Neural progenitor cell (in vitro differentiated cells): ENCODE results near the gene PHF2. TPM values are rescaled to one million over a fixed set of nuclear protein-coding genes. Genes with fewer than 3 reads are reported as not detected.

ENCODE experiments used
- DNase-seq: peaks from one replicate; pipeline ENCODE4 v3.0.0-alpha.2; 2016; ENCODE audit warnings: low spot score
- H2AFZ ChIP-seq: fragments of 200-600 bp; sonication (generic); replicated peaks from 2 replicates; pipeline ENCODE4 v1.6.1; 2016; ENCODE audit warnings: antibody characterized with exemption
- H3F3A ChIP-seq: fragments of 200-600 bp; sonication (generic); 2 replicates; pipeline ENCODE4 v1.6.1; 2016; ENCODE audit warnings: antibody characterized with exemption, low read depth
- H3K27ac ChIP-seq: fragments of 200-600 bp; sonication (generic); 2 replicates; pipeline ENCODE4 v1.5.1; 2016; ENCODE audit warnings: mild to moderate bottlenecking
- H3K27me3 ChIP-seq: fragments of 200-600 bp; sonication (generic); 2 replicates; pipeline ENCODE4 v1.6.1; 2016; ENCODE audit warnings: mild to moderate bottlenecking, moderate library complexity
- H3K36me3 ChIP-seq: fragments of 200-600 bp; sonication (generic); 2 replicates; pipeline ENCODE4 v1.5.1; 2016
- H3K4me1 ChIP-seq: fragments of 200-600 bp; sonication (generic); 2 replicates; pipeline ENCODE4 v1.6.1; 2016; ENCODE audit warnings: mixed run types
- H3K4me2 ChIP-seq: fragments of 200-600 bp; sonication (generic); 2 replicates; pipeline ENCODE4 v1.6.1; 2016
- H3K4me3 ChIP-seq: fragments of 200-600 bp; sonication (generic); 2 replicates; pipeline ENCODE4 v1.5.1; 2016
- H3K79me2 ChIP-seq: fragments of 200-600 bp; sonication (generic); 2 replicates; pipeline ENCODE4 v1.6.1; 2016; ENCODE audit warnings: low read depth
- H3K9ac ChIP-seq: fragments of 200-600 bp; sonication (generic); 2 replicates; pipeline ENCODE4 v1.6.1; 2016
- H3K9me3 ChIP-seq: fragments of 200-600 bp; sonication (generic); 2 replicates; pipeline ENCODE4 v1.5.1; 2016; ENCODE audit warnings: low read depth
- H4K20me1 ChIP-seq: fragments of 200-600 bp; sonication (generic); 2 replicates; pipeline ENCODE4 v1.6.1; 2016; ENCODE audit warnings: low read depth
- H3K27ac Mint-ChIP-seq: 3 replicates; pipeline ENCODE4 v1.8.0; 2021; ENCODE audit warnings: mixed read lengths
- H3K27me3 Mint-ChIP-seq: 2 replicates; pipeline ENCODE4 v1.8.0; 2022; ENCODE audit warnings: low read depth, mild to moderate bottlenecking, inconsistent platforms, moderate library complexity, mixed read lengths; ENCODE audit not compliant: insufficient read depth
- H3K36me3 Mint-ChIP-seq: 3 replicates; pipeline ENCODE4 v1.8.0; 2021; ENCODE audit warnings: mixed read lengths
- H3K4me1 Mint-ChIP-seq: 3 replicates; pipeline ENCODE4 v1.8.0; 2021; ENCODE audit warnings: mixed read lengths
- H3K4me3 Mint-ChIP-seq: 3 replicates; pipeline ENCODE4 v1.8.0; 2021; ENCODE audit warnings: mild to moderate bottlenecking, moderate library complexity, mixed read lengths
- H3K9me3 Mint-ChIP-seq: 3 replicates; pipeline ENCODE4 v1.8.0; 2020; ENCODE audit warnings: mixed read lengths
- EZH2 ChIP-seq: fragments of 200-600 bp; sonication (generic); IDR thresholded peaks from 2 replicates; pipeline ENCODE4 v1.6.1; 2017; ENCODE audit warnings: antibody characterized with exemption, mild to moderate bottlenecking, moderate library complexity
- EZH2phosphoT487 ChIP-seq: fragments of 200-600 bp; sonication (generic); IDR thresholded peaks from 2 replicates; pipeline ENCODE4 v1.6.1; 2017; ENCODE audit warnings: antibody characterized with exemption
- total RNA-seq: library from RNA; depleted of rRNA; stranded (reverse); fragments of >200 nt; gene quantifications from 2 replicates; pipeline ENCODE4 v1.2.3, GENCODE V29; 2015; ENCODE audit warnings: low replicate concordance
- TF ChIP-seq, protein P1 (sequence below): fragments of 200-600 bp; sonication (generic); IDR thresholded peaks from 2 replicates; pipeline ENCODE4 v1.5.1; 2017; ENCODE audit warnings: antibody characterized with exemption, mild to moderate bottlenecking

The PHF2 gene
- total RNA-seq, 1 donor from 2014 or later, result 17.6 TPM

- Mint-ChIP-seq H3K27ac (no peak overlapping the region), H3K9me3 (peaks cover 5% of the 10 kb centered on the region), H3K36me3 (no peaks in the 10 kb centered on the region), H3K27me3 (peaks cover 5% of the 10 kb centered on the region), H3K4me3 (no peak overlapping the region), H3K4me1 (no peaks in the 10 kb centered on the region)
- Histone ChIP-seq H3K79me2 (no peaks in the 10 kb centered on the region), H3K9me3 (no peaks in the 10 kb centered on the region), H2AFZ (no peak overlapping the region), H3K27me3 (no peaks in the 10 kb centered on the region), H4K20me1 (no peaks in the 10 kb centered on the region), H3K36me3 (no peaks in the 10 kb centered on the region), H3F3A (no peaks in the 10 kb centered on the region), H3K9ac (no peak overlapping the region), H3K4me1 (no peaks in the 10 kb centered on the region), H3K27ac (no peak overlapping the region), H3K4me3 (no peak overlapping the region), H3K4me2 (no peak overlapping the region)
- DNase-seq, result no peak
- TF ChIP-seq EZH2phosphoT487, result no peak
- TF ChIP-seq, protein P1, sequence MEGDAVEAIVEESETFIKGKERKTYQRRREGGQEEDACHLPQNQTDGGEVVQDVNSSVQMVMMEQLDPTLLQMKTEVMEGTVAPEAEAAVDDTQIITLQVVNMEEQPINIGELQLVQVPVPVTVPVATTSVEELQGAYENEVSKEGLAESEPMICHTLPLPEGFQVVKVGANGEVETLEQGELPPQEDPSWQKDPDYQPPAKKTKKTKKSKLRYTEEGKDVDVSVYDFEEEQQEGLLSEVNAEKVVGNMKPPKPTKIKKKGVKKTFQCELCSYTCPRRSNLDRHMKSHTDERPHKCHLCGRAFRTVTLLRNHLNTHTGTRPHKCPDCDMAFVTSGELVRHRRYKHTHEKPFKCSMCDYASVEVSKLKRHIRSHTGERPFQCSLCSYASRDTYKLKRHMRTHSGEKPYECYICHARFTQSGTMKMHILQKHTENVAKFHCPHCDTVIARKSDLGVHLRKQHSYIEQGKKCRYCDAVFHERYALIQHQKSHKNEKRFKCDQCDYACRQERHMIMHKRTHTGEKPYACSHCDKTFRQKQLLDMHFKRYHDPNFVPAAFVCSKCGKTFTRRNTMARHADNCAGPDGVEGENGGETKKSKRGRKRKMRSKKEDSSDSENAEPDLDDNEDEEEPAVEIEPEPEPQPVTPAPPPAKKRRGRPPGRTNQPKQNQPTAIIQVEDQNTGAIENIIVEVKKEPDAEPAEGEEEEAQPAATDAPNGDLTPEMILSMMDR, result no peak
- no peak for TF ChIP-seq EZH2
Measured at GRCh38 chr9:93701494-93702218, 125.3 kb downstream of the PHF2 start.

GRCh38 chr9:93702261-93702660 is 125.9 kb downstream of the PHF2 start:
- no peak overlapping the region for H3K27ac ChIP-seq
- H3K4me3 Mint-ChIP-seq, result no peak overlapping the region
- no peaks in the 10 kb centered on the region for H3K36me3 ChIP-seq
- no peaks in the 10 kb centered on the region for H3K79me2 ChIP-seq
- no peaks in the 10 kb centered on the region for H3F3A ChIP-seq
- no peak overlapping the region for H3K4me3 ChIP-seq
- H3K9me3 Mint-ChIP-seq, result peaks cover 5% of the 10 kb centered on the region
- H3K27ac Mint-ChIP-seq, result no peak overlapping the region
- no peaks in the 10 kb centered on the region for H3K4me1 ChIP-seq
- no peaks in the 10 kb centered on the region for H3K9me3 ChIP-seq
- H2AFZ ChIP-seq, result no peak overlapping the region
- H3K36me3 Mint-ChIP-seq, result no peaks in the 10 kb centered on the region
- H4K20me1 ChIP-seq, result no peaks in the 10 kb centered on the region
- no peak overlapping the region for H3K4me2 ChIP-seq
- H3K27me3 ChIP-seq, result no peaks in the 10 kb centered on the region
- no peaks in the 10 kb centered on the region for H3K4me1 Mint-ChIP-seq
- TF ChIP-seq, protein P1, result no peak
- no peak for TF ChIP-seq EZH2phosphoT487
- TF ChIP-seq EZH2, result no peak
- no peak overlapping the region for H3K9ac ChIP-seq
- peaks cover 4% of the 10 kb centered on the region for H3K27me3 Mint-ChIP-seq
- no peak for DNase-seq

DNA sequence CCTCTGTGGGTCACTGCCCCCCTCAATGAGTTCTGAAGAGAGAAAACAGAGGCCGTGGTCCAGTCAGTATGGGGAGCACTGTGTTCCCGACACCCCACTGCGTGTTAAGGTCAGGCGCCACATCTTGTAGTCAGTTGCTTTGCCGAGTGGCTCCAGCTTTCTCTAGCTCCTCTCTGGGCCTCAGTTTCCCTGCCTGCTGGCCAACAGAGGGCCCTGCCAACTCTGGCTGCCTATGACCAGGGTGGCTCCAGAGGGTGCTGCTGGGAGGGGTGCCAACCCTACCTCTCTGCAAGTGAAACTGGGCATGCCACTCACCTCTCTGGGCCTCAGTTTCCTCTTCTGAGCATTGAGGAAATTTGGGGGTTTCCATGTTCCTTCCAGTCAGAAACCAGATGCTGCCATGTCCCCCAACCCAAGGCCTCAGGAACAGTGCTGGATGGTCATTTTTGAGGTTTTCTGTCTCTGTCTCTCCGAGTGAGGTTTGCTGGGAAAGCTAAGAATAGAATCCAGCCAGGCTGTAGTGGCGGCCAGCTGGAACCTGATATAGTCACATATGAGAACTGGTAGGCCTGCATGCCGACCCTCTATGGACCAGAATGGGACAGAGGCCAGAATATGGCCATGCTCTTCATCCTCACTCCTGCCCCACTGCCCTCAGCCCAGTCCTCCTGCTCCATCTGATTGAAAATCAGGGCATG is 132.1 kb downstream of the PHF2 start:
- no peak overlapping the region for H3K27ac Mint-ChIP-seq
- no peaks in the 10 kb centered on the region for H3K9me3 Mint-ChIP-seq
- H3K27me3 Mint-ChIP-seq, result no peaks in the 10 kb centered on the region
- no peaks in the 10 kb centered on the region for H3K79me2 ChIP-seq
- H4K20me1 ChIP-seq, result no peaks in the 10 kb centered on the region
- TF ChIP-seq EZH2 (no peak), EZH2phosphoT487 (no peak)
- TF ChIP-seq, protein P1, result no peak
- no peak overlapping the region for H3K4me2 ChIP-seq
- no peak overlapping the region for H2AFZ ChIP-seq
- no peaks in the 10 kb centered on the region for H3K4me1 Mint-ChIP-seq
- no peaks in the 10 kb centered on the region for H3K9me3 ChIP-seq
- H3K27me3 ChIP-seq, result no peaks in the 10 kb centered on the region
- H3K36me3 Mint-ChIP-seq, result no peaks in the 10 kb centered on the region
- no peak overlapping the region for H3K27ac ChIP-seq
- no peak overlapping the region for H3K4me3 Mint-ChIP-seq
- H3K4me1 ChIP-seq, result no peaks in the 10 kb centered on the region
- DNase-seq, result no peak
- no peak overlapping the region for H3K9ac ChIP-seq
- H3F3A ChIP-seq, result no peaks in the 10 kb centered on the region
- no peaks in the 10 kb centered on the region for H3K36me3 ChIP-seq
- no peak overlapping the region for H3K4me3 ChIP-seq
